ENCODE data around the gene ATE1.
"Not testable (repeated sequence)": the region's sequence is repeated elsewhere in the genome, so short reads cannot be mapped to it uniquely, and the experiment has no call there.

ATE1 gene

DNA sequence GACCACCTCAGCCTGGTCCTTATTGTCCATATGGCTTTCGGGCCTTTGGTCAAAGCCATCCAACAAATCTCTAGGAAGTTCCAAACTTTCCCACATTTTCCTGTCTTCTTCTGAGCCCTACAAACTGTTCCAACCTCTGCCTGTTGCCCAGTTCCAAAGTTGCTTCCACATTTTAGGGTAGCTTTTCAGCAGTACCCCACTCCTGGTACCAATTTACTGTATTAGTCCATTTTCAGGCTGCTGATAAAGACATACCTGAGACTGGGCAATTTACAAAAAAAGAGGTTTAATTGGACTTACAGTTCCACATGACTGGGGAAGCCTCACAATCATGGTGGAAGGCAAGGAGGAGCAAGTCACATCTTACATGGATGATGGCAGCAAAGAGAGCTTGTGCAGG, 170.6 kb downstream of the ATE1 start:
- not testable (repeated sequence) for H3K4me1 ChIP-seq (ENCODE audit: control insufficient read depth in 1 of 2, insufficient read depth in 2 of 2, low read length in 2 of 2); H3K27ac ChIP-seq (ENCODE audit: low read depth, low read length); H3K4me3 ChIP-seq (ENCODE audit: low read depth in 1 of 2, low read length in 2 of 2); H3K27me3 ChIP-seq (ENCODE audit: control insufficient read depth in 1 of 2, insufficient read depth in 2 of 2, low read length in 2 of 2); H3K9ac ChIP-seq (ENCODE audit: low read depth in 1 of 2, low read length in 2 of 2)
- Histone ChIP-seq H3K9me3 (ENCODE audit: control insufficient read depth in 1 of 2, low read length in 2 of 2) (peaks cover 19 to 36% of the 10 kb centered on the region in 2 donors), H3K36me3 (ENCODE audit: control insufficient read depth in 1 of 2, insufficient read depth in 2 of 2, low read length in 2 of 2) (peaks cover 9 to 15% of the 10 kb centered on the region in 2 donors)

DNA sequence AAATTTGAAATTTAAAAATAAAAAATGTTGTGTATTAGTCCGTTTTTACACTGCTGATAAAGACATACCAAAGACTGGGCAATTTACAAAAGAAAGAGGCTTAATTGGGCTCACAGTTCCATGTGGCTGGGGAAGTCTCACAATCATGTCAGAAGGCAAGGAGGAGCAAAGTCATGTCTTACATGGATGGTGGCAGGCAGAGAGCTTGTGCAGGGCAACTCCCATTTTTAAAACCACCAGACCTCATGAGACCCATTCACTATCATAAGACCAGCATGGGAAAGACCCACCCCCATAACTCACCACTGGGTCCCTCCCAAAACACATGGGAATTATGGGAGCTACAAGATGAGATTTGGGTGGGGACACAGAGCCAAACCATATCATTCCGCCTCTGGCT, 172.3 kb downstream of the ATE1 start:
- not testable (repeated sequence) for H3K4me3 ChIP-seq (ENCODE audit: low read depth in 1 of 2, low read length in 2 of 2); H3K27me3 ChIP-seq (ENCODE audit: control insufficient read depth in 1 of 2, insufficient read depth in 2 of 2, low read length in 2 of 2); H3K27ac ChIP-seq (ENCODE audit: low read depth, low read length); H3K4me1 ChIP-seq (ENCODE audit: control insufficient read depth in 1 of 2, insufficient read depth in 2 of 2, low read length in 2 of 2); H3K9ac ChIP-seq (ENCODE audit: low read depth in 1 of 2, low read length in 2 of 2)
- H3K9me3 ChIP-seq (ENCODE audit: control insufficient read depth in 1 of 2, low read length in 2 of 2), result peaks cover 18 to 34% of the 10 kb centered on the region in 2 donors
- H3K36me3 ChIP-seq (ENCODE audit: control insufficient read depth in 1 of 2, insufficient read depth in 2 of 2, low read length in 2 of 2), result peaks cover 7 to 13% of the 10 kb centered on the region in 2 donors

DNA sequence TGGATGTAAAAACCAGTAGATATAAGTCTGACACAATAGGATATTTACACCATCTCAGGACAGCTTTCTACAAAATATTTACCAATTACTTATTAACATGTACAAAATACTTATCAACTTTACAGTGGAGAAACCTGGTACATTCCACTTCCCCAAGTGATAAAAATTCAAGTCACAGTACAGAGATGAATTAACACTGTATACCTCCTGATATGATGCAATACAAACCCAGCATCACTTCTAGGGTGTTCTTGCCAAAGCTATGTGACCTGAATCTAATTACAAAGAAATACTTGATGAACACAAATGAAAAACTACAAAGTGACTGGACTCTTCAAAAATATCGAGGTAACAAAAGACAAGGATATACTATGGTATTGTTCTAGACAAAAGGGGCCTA, 173.2 kb downstream of the ATE1 start:
- peaks cover 0 to 5% of the 10 kb centered on the region in 2 donors for H3K36me3 ChIP-seq (ENCODE audit: control insufficient read depth in 1 of 2, insufficient read depth in 2 of 2, low read length in 2 of 2)
- H3K27ac ChIP-seq (ENCODE audit: low read depth, low read length), result no peak overlapping the region
- H3K9me3 ChIP-seq (ENCODE audit: control insufficient read depth in 1 of 2, low read length in 2 of 2), result peaks cover 10 to 26% of the 10 kb centered on the region in 2 donors
- H3K4me3 ChIP-seq (ENCODE audit: low read depth in 1 of 2, low read length in 2 of 2), result no peak overlapping the region
- H3K27me3 ChIP-seq (ENCODE audit: control insufficient read depth in 1 of 2, insufficient read depth in 2 of 2, low read length in 2 of 2), result no peaks in the 10 kb centered on the region
- no peak overlapping the region for H3K9ac ChIP-seq (ENCODE audit: low read depth in 1 of 2, low read length in 2 of 2)
- no peaks in the 10 kb centered on the region for H3K4me1 ChIP-seq (ENCODE audit: control insufficient read depth in 1 of 2, insufficient read depth in 2 of 2, low read length in 2 of 2)

- Histone ChIP-seq H3K4me3 (ENCODE audit: low read depth in 1 of 2, low read length in 2 of 2) (no peak overlapping the region), H3K36me3 (ENCODE audit: control insufficient read depth in 1 of 2, insufficient read depth in 2 of 2, low read length in 2 of 2) (peaks cover 0 to 5% of the 10 kb centered on the region in 2 donors), H3K9ac (ENCODE audit: low read depth in 1 of 2, low read length in 2 of 2) (no peak overlapping the region), H3K4me1 (ENCODE audit: control insufficient read depth in 1 of 2, insufficient read depth in 2 of 2, low read length in 2 of 2) (no peaks in the 10 kb centered on the region), H3K27me3 (ENCODE audit: control insufficient read depth in 1 of 2, insufficient read depth in 2 of 2, low read length in 2 of 2) (no peaks in the 10 kb centered on the region), H3K9me3 (ENCODE audit: control insufficient read depth in 1 of 2, low read length in 2 of 2) (peaks cover 6 to 21% of the 10 kb centered on the region in 2 donors), H3K27ac (ENCODE audit: low read depth, low read length) (no peak overlapping the region)
Measured at GRCh38 chr10:121753726-121754476, 173.9 kb downstream of the ATE1 start.

DNA sequence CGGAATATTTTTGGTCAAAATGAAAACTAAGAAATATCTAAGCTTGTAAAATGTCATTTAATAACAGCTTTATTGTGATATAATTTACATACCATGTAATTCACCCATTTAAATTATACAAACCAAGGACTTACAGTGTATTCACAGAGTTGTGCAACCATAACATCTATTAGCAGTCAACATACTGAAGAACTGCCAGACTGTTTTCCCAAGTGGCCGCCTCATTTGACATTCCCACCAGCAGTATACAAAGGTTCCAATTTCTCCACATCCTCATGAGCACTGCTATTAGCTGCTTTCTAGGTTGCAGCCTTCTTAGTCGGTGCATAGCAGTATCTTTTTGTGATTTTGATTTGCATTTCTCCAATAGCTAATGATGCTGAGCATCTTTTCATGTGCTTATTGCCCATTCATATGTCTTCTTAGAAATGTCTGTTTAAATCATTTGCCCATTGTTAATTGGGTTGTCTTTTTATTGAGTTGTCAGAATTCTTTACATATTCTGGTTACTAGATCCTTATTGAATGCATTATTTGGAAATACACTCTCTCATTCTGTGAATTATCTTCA, 176.6 kb downstream of the ATE1 start:
- no peak overlapping the region for H3K9ac ChIP-seq (ENCODE audit: low read depth in 1 of 2, low read length in 2 of 2)
- no peak overlapping the region for H3K27ac ChIP-seq (ENCODE audit: low read depth, low read length)
- H3K27me3 ChIP-seq (ENCODE audit: control insufficient read depth in 1 of 2, insufficient read depth in 2 of 2, low read length in 2 of 2), result no peaks in the 10 kb centered on the region
- peaks cover 6 to 7% of the 10 kb centered on the region in 2 donors for H3K9me3 ChIP-seq (ENCODE audit: control insufficient read depth in 1 of 2, low read length in 2 of 2)
- no peak overlapping the region for H3K4me3 ChIP-seq (ENCODE audit: low read depth in 1 of 2, low read length in 2 of 2)
- H3K36me3 ChIP-seq (ENCODE audit: control insufficient read depth in 1 of 2, insufficient read depth in 2 of 2, low read length in 2 of 2), result no peaks in the 10 kb centered on the region
- H3K4me1 ChIP-seq (ENCODE audit: control insufficient read depth in 1 of 2, insufficient read depth in 2 of 2, low read length in 2 of 2), result no peaks in the 10 kb centered on the region

GRCh38 chr10:121747163-121747775, 180.6 kb downstream of the ATE1 start:
- H3K36me3 ChIP-seq (ENCODE audit: control insufficient read depth in 1 of 2, insufficient read depth in 2 of 2, low read length in 2 of 2), result peaks cover 0 to 9% of the 10 kb centered on the region in 2 donors
- no peaks in the 10 kb centered on the region for H3K9me3 ChIP-seq (ENCODE audit: control insufficient read depth in 1 of 2, low read length in 2 of 2)
- no peaks in the 10 kb centered on the region for H3K27me3 ChIP-seq (ENCODE audit: control insufficient read depth in 1 of 2, insufficient read depth in 2 of 2, low read length in 2 of 2)
- H3K4me1 ChIP-seq (ENCODE audit: control insufficient read depth in 1 of 2, insufficient read depth in 2 of 2, low read length in 2 of 2), result no peaks in the 10 kb centered on the region
- H3K9ac ChIP-seq (ENCODE audit: low read depth in 1 of 2, low read length in 2 of 2), result no peak overlapping the region
- no peak overlapping the region for H3K4me3 ChIP-seq (ENCODE audit: low read depth in 1 of 2, low read length in 2 of 2)
- no peak overlapping the region for H3K27ac ChIP-seq (ENCODE audit: low read depth, low read length)

DNA sequence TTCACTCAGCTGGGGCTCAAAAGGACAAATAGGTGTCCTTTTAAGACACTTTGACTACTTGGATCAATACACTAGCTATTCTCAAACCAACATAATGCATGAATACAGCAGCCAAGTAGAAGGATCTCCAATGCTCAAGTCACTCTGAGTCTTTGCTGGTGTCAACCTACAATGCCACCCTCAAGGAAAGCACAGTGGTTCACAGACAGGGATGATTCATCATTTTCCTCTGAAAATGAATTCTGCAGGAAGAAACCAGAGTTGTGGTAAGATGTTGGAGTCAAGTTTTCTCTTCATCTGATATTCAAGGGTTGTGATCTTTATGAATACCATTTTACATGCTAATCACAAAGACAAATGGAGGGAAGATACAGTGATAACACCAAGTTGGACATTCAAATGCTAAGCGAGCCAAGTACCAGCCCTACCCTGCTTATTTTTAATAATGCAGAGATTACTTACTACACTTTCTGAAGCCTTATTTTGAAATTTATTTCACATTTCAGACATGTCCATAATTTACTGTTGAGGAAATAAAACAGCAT, 186.5 kb downstream of the ATE1 start:
- no peak overlapping the region for H3K27ac ChIP-seq (ENCODE audit: low read depth, low read length)
- H3K4me1 ChIP-seq (ENCODE audit: control insufficient read depth in 1 of 2, insufficient read depth in 2 of 2, low read length in 2 of 2), result peaks cover 11% of the 10 kb centered on the region in 2 donors
- H3K9me3 ChIP-seq (ENCODE audit: control insufficient read depth in 1 of 2, low read length in 2 of 2), result no peaks in the 10 kb centered on the region
- H3K4me3 ChIP-seq (ENCODE audit: low read depth in 1 of 2, low read length in 2 of 2), result no peak overlapping the region
- no peak overlapping the region for H3K9ac ChIP-seq (ENCODE audit: low read depth in 1 of 2, low read length in 2 of 2)
- H3K36me3 ChIP-seq (ENCODE audit: control insufficient read depth in 1 of 2, insufficient read depth in 2 of 2, low read length in 2 of 2), result peaks cover 0 to 16% of the 10 kb centered on the region in 2 donors
- no peaks in the 10 kb centered on the region for H3K27me3 ChIP-seq (ENCODE audit: control insufficient read depth in 1 of 2, insufficient read depth in 2 of 2, low read length in 2 of 2)

DNA sequence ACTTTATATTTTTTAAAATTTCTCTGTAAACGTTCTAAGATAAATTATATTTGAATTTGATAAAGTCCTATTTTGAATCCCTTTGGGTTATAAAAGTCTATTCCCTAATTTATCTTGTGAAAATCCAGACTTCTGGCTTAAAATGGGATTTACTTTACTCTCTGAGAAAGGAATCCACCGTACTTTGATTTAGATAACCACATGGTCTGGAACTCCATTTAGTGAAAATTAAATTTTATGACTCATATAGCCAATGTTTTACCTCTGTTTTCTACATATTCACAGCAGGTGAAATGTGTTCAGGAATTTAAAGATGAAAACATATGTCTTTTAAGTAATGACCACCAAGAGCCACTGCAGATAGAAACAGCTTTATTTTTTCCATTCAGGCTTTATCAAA, 187.8 kb downstream of the ATE1 start:
- Histone ChIP-seq H3K36me3 (ENCODE audit: control insufficient read depth in 1 of 2, insufficient read depth in 2 of 2, low read length in 2 of 2) (peaks cover 0 to 16% of the 10 kb centered on the region in 2 donors), H3K27me3 (ENCODE audit: control insufficient read depth in 1 of 2, insufficient read depth in 2 of 2, low read length in 2 of 2) (peaks cover 4 to 8% of the 10 kb centered on the region in 2 donors), H3K4me3 (ENCODE audit: low read depth in 1 of 2, low read length in 2 of 2) (no peak overlapping the region), H3K9me3 (ENCODE audit: control insufficient read depth in 1 of 2, low read length in 2 of 2) (no peaks in the 10 kb centered on the region), H3K9ac (ENCODE audit: low read depth in 1 of 2, low read length in 2 of 2) (no peak overlapping the region), H3K27ac (ENCODE audit: low read depth, low read length) (no peak overlapping the region), H3K4me1 (ENCODE audit: control insufficient read depth in 1 of 2, insufficient read depth in 2 of 2, low read length in 2 of 2) (peaks cover 16% of the 10 kb centered on the region in 2 donors)

DNA sequence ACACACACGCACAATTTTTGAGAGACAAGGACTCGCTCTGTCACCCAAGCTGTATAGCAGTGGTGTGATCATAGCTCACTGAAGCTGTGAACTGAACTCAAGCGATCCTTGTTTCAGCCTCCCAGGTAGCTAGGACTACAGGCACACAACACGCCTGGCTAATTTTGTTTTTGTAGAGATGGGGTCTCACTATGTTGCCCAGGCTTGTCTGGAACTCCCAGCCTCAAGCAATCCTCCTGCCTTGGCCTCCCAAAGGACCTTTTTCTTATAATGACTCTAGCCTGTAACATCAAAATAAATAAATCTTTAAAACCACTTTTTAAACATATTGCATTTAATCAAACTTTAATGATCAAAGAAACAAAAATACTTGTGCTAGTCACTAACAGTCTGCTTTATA, 188.7 kb downstream of the ATE1 start:
- H3K9me3 ChIP-seq (ENCODE audit: control insufficient read depth in 1 of 2, low read length in 2 of 2), result no peaks in the 10 kb centered on the region
- no peak overlapping the region for H3K9ac ChIP-seq (ENCODE audit: low read depth in 1 of 2, low read length in 2 of 2)
- no peak overlapping the region for H3K4me3 ChIP-seq (ENCODE audit: low read depth in 1 of 2, low read length in 2 of 2)
- H3K27ac ChIP-seq (ENCODE audit: low read depth, low read length), result no peak overlapping the region
- peaks cover 16% of the 10 kb centered on the region in 2 donors for H3K4me1 ChIP-seq (ENCODE audit: control insufficient read depth in 1 of 2, insufficient read depth in 2 of 2, low read length in 2 of 2)
- H3K27me3 ChIP-seq (ENCODE audit: control insufficient read depth in 1 of 2, insufficient read depth in 2 of 2, low read length in 2 of 2), result peaks cover 9 to 13% of the 10 kb centered on the region in 2 donors
- H3K36me3 ChIP-seq (ENCODE audit: control insufficient read depth in 1 of 2, insufficient read depth in 2 of 2, low read length in 2 of 2), result peaks cover 0 to 13% of the 10 kb centered on the region in 2 donors

Data from duodenal mucosa (tissue), 2 donors.